ENCODE data around the gene GAREM2. TPM values are rescaled to one million over a fixed set of nuclear protein-coding genes. Genes with fewer than 3 reads are reported as not detected.

GAREM2 gene
- total RNA-seq, 1 donor from 2014 or later = 0.20 TPM

DNA sequence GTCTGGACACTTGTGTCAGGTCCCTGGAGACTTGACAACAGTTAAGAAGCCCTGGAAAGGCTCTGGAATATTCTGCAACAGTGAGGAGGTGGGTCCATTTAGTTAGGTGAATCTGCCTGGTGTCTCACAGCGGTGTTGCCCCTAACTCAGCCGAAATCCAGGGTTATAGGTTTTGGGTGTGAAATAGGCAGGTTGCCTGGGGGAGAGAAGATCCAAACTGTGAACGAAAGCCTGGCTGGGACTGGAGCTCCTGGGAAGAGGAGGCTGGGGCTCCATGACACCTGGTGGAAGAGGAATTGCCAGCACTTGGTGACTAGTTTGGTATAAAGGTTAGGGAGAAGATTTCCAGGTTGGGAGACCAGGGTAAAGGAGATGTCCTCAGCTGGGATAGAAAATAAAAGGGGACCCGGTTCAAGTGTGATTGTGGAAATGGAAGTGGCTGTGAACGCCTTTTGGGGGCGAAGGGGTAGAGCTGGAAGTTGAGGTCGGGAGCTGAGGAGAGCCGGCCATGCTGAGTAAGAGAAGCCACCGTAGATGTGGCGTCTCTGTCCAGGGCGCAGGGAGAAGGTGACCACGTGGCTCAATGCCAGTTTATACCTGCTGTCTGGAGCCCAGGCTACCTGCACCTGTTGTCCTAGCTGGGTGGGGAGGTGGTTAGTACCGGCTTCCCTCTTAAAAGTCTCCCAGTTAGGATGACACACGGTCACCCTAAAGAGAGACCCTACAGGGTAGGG, 3.0 kb upstream of the GAREM2 start:
- DNase-seq (ENCODE audit: low read depth in 2 of 2) = no peak

DNA sequence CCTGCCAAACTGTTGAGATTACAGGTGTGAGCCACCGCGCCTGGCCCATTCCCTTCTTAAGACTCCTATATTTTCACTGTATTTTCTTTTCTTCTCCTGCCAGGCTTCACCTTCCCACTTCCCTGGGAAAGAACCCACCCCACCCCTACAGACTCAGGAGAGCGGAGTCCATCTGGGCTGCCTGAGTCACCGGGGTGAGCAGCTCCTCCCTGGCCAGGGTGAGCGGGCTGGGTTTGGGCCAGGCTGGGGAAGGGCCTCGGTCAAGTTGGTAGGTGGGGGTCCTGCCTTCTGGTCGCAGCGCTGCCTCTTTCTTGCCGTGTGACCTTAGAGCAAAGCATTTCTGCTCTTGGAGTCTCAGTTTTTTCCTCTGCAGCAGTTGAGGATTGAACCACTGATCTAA, 2.1 kb upstream of the GAREM2 start:
- no peak for DNase-seq (ENCODE audit: low read depth in 2 of 2)

DNA sequence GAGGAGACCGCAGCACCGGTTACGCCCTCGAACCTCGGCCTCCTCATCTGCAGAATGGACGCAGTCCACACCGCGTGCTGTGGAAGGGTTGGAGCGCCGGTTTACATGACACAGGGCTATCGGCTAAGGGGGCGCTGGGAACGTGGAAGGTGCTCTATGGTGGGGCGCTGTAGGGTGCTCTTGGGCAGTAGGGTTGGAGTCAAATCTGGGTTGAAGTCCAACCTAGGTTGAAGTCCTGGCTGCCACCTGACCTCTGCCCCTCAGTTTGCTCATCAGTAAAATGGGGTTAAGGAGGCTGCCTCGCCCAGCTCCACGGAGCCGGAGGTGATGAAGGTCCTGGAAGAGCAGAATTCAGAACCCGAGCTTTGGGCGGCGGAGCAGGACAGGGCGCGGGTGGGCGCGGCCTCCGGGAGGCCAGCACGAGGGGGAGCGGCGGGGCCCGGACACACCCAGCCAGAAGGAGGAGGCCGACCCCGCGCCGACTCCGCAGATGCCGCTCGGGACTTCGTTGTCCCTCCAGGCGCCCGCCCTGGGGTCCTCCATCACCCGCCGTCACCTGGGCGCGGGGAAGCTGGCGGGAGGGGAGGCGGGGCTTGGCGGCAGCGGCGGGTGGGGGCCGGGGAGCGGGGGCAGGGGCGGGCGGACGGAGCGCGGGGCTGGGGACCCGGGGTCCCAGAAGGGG, 558 bp upstream of the GAREM2 start:
- no peak for DNase-seq (ENCODE audit: low read depth in 2 of 2)

DNA sequence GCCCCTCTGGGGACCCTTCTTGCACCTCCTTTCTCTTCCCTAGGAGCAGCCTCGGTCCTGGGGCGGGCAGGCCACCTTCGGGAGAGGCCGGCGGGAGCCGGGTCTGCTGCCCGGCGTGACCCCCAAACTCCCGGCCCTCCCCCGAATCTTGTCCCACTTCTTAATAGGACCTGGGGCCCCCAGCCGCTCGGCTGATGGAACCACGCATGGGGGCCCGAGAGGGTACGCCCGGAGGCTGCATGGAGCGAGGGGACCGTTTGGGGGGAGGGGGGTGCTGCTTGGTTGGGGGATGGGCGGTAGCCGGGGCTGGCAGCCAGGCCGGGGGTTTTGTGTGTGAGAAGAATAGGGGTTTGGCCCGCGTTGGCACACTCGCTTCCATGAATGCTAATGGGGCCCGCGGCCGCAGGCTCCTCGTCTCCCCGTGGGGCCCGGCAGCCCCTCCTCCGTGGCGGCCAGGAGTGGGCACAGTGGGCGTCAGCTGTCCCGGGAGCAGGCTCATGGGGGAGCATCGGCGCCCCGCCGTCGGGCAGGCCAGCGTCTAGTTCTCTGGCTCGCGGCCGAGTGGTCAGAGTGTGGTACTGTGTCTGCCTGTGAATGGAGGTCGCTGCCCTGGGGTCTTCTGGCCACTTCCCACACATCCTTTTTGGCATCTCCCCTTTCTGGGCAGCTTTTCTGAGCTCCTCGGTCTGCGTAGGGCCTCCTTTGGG, 1.0 kb downstream of the GAREM2 start:
- no peak for DNase-seq (ENCODE audit: low read depth in 2 of 2)

DNA sequence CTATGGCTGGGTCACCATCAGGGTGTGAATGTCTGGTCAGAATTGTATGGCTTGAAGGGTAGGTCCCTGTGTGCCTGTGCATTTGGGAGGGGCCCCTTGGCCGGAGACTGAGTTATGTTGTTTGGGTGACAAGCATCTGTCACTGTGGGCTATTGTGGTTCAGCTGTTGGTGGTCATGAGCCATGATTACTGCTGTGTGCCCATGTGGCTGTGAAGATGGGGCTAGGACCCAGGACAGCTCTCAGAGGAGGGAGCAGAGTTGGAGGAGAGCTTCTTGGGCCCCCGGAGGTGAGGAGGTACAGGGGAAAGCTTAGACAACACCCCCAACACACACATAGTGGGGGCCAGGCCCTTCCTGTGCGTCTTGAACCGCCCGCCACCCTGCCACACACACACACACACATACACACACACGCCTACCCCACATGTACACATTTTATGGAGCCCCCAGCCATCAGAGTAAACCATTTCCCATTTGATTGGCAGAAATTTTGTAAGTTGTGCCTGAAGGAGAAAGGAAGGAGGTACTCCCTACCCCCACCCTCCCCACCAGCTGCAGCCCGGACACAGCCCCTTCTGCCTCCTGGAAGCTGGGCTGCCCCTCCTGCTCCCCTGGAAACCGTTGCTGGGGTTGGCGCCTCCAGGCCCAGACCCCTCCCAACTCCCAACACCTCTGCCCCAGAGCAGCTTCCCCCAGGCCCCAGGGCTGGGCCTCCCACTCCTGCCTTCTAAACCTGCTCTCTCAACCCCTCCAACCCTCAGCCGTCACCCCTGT, 2.0 kb downstream of the GAREM2 start:
- no peak for DNase-seq (ENCODE audit: low read depth in 2 of 2)

DNA sequence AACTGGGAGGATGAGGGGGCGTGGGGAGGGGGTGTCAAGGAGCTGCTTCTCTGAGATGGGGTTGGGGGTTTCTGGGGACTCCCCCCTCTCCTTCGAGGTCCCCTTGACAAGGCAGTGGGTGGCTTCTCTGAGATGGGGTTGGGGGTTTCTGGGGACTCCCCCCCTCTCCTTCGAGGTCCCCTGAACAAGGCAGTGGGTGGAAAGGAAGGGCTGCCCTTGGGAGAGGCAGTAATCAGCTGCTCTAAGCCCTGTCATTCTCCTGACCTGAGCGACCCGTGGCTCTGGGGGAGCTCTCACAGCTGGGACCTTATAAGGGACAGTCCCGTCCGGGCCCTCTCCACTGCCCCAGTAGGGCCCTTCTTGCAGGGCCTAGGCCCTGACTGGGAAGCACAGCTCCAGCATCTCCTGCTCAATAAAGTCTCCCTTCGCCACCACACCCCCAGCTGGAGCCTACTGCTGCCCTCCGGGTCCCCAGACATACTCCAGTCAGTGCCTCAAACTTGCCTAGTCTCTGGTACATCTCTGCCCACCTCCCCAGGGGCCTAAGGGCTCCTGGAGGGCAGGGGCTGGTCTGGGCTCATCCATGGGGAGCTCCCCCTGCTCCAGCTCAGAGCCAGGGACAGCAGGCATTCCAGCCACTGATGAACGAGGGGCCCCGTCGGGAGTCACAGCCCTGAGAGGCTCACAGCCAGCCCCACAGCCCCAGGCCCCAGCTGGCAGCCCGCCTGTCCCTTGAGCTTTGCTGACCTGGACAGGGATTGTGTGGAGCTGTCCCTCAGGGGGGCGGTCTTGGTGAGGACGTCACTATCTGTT, 2.8 kb downstream of the GAREM2 start:
- no peak for DNase-seq (ENCODE audit: low read depth in 2 of 2)

DNA sequence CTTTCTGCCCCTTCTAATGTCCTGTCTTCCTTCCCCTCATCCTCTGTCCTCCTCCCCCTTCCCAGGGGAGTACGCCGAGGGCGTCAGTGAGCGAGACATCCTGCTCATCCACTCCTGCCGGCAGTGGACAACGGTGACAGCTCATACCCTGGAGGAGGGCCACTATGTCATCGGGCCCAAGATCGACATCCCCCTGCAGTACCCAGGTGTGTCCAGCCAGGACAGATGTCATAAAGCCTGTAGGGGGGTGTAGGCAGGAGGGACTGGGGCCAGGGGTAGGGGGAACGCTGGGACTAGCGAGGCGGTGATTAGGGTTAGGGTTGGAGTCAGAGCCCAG, 3.4 kb downstream of the GAREM2 start:
- no peak for DNase-seq (ENCODE audit: low read depth in 2 of 2)

DNA sequence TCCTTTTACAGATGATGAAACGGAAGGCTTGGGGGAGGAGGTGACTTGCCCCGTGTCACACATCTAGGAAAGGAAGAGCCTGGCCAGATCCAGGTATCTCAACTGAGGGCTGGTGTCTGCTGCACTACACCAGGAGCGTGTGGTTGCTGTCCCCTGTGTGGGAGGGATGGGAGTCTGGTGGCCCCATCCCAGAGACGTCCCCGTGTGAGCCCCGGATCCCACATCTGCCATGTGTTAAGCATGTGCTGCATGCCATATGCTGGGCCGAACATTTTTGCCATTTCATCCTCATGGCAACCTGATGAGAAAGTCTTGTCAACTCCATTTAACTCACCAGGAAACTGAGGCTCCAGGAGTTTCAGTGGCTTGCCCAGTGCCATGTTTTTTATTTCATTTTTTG, 4.2 kb downstream of the GAREM2 start:
- DNase-seq (ENCODE audit: low read depth in 2 of 2) = no peak

DNA sequence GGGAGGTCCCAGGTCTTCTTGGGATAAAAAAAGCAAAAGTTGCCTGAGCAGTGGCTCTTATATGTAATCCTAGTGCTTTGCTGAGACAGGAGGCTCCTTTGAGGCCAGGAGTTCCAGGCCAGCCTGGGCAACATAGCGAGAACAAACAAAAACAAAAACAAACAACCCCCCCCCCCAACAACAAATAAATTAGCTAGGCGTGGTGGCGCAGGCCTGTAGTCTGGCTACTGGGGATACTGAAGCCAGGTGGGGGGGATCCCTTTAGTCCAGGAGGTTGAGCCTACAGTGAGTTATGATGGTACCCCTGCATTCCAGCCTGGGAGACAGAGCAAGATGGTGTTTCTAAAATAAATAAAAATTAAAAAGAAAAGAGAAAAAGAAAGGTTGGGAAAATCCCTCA, 5.4 kb downstream of the GAREM2 start:
- DNase-seq (ENCODE audit: low read depth in 2 of 2) = no peak

DNA sequence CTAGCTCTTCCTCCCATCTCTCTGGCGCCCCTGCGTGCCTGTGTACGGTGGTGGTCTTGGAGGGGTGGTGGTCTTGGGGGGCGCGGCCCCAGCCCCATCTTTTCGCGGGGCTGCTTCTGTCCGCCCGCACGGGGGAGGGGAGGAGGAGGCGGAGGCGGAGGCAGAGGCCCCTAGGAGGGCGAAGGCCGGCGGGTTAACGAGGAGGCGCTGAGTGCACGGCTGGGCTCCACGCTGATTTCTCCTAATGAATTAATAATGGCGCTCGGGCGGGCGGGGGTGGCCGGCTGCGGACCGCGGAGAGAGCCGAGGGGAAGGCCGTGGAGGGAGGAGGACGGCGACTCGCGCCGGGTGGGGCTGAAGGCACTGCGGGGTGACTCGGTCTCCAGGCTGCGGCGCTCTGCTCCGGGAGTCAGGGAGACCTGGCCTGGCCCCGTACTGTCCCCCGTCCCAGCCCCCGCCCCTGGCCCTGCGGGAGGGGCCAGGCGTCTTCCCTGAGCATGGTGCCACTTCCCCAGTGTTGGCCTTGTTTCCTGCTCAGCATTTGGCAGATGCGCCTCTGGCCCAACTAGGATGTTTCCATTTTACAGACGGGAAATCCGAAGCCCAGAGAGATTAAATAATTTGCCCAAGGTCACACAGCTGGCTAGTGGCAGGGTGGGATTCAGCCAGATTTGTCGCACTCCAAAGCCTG, 6.0 kb downstream of the GAREM2 start:
- DNase-seq (ENCODE audit: low read depth in 2 of 2) = peak; percentile 8 to 61

DNA sequence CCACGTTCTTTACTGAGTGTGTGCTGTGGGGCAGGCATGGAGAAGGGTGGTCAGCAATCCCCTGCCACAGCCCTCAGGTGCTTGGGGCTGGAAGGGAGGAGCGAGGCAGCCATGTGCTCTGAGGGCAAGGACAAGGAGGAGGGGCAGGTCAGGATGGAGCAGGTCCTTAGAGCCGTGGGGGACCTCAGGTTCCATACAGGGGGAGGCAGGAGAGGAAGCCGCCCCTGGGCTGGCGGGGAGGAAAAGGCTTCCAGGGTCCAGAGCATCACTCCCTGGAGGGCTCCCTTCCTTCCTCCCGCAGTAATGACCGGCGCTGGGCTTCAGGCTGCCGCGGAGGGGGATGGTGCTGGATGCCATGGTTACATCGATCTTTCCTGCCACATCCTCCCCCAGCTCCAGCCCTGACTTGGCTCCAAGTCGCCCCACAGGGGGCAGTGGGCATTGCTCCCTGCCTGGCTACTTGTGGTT, 6.6 kb downstream of the GAREM2 start:
- peak in 1 of 2 donors; percentile 26 for DNase-seq (ENCODE audit: low read depth in 2 of 2)

DNA sequence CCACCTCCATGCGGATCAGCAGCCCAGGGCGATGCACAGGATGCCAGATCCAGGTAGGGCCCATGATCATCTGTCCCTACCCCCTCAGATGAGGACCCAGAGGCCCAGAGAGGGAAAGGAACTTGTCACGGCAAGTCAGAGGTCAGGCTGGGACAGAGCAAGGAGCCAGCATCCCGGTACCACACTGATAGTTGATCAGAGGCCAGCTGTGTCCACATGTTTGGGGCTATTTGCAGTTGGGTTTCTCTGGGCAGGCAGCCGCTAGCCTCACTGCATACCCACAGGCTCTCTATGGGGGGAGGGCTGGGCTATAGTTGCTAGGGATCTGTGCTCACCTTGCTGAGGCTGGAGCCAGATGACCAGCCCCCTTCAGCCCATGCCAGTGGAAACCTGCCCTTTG, 9.6 kb downstream of the GAREM2 start:
- DNase-seq (ENCODE audit: low read depth in 2 of 2) = no peak

DNA sequence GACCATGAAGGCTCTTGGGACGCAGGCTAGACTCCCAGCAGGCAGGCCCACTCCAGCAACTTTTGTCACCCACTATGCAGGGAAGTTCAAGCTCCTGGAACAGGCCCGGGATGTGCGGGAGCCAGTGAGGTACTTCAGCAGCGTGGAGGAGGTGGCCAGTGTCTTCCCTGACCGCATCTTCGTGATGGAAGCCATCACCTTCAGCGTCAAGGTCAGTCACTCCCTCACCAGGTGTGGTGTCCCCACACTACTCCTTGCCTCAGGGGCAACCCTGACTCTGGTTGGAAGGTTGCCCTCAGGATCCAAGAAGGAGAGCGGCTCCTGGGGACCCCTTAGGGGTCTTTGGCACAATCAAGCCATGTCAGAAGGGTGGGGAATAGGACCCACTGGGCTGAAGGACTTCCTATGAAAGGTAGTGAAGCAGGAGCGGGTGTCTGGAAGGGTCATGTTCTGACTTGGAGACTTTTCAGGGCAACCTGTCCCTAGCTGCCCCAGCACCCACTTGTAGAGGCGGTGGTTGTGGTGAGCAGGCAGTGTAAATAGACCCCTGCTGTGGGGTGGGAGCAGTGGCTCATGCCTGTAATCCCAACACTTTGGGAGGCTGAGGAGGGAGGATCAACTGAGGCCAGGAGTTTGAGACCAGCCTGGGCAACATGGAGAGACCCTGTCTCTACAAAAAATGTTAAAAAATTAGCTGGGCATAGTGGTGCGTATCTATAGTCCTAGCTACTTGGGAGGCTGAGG, 10.2 kb downstream of the GAREM2 start:
- no peak for DNase-seq (ENCODE audit: low read depth in 2 of 2)

DNA sequence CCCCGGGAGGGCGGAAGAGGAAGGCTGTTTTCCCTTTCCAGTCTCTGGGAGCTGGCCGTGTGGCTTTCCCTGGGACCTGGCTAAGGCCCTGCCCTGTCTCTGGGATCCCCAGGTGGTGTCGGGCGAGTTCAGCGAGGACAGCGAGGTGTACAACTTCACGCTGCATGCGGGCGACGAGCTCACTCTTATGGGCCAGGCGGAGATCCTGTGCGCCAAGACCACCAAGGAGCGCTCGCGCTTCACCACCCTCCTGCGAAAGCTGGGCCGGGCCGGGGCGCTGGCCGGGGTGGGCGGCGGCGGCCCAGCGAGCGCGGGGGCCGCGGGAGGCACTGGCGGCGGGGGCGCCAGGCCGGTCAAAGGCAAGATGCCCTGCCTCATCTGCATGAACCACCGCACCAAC, 11.2 kb downstream of the GAREM2 start:
- no peak for DNase-seq (ENCODE audit: low read depth in 2 of 2)

DNA sequence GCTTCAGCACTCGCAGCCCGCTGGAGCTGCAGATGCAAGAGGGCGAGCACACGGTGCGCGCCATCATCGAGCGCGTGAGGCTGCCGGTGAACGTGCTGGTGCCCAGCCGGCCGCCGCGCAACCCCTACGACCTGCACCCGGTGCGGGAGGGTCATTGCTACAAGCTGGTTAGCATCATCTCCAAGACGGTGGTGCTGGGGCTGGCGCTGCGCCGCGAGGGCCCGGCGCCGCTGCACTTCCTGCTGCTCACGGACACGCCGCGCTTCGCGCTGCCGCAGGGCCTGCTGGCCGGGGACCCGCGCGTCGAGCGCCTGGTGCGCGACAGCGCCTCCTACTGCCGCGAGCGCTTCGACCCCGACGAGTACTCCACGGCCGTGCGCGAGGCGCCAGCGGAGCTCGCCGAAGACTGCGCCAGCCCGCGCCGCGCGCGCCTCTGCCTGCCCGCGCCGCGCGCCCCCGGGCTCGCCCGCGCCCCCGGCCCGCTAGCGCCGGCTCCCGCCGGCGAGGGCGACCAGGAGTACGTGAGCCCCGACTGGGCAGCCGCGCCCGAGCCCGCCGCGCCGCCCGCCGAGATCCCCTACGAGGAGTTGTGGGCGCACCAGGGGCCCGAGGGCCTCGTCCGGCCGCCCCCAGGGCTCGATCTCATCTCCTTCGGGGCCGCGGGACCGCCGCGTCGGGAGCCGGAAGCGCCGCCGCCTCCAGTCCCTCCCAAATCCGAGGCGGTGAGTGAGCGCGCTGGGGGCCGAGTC, 11.8 kb downstream of the GAREM2 start:
- peak; percentile 87 to 90 for DNase-seq (ENCODE audit: low read depth in 2 of 2)

DNA sequence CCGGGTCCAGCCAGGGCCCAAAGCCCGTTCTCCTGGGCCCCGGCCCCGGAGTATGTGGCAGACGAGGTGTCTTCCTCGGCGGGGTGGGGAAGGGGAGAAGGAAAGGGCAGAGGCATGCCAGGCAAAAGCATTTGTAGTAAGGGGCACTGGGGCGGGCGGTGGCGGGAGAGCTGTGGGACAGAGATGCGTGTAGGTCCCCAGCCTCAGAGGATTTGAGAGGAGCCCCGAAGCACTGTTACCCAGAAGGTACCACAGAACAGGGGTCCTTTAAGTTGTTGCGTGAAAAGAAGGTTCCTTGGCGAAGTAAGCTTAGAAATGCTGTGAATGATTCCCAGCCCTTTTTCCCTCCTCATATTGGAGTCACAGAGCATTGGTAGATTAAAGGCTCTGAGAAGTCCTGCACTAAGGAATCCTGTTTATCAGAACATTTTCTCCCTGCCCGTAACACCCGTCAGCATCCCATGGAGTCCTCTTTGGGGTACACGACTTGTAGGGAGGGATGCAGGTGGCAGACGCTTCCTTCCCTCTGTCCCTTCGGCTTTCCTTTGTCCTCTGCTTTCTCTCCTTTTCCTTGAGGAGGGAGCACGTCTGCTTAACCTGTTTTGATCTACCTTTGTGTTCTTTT, 12.5 kb downstream of the GAREM2 start:
- DNase-seq (ENCODE audit: low read depth in 2 of 2) = no peak

DNA sequence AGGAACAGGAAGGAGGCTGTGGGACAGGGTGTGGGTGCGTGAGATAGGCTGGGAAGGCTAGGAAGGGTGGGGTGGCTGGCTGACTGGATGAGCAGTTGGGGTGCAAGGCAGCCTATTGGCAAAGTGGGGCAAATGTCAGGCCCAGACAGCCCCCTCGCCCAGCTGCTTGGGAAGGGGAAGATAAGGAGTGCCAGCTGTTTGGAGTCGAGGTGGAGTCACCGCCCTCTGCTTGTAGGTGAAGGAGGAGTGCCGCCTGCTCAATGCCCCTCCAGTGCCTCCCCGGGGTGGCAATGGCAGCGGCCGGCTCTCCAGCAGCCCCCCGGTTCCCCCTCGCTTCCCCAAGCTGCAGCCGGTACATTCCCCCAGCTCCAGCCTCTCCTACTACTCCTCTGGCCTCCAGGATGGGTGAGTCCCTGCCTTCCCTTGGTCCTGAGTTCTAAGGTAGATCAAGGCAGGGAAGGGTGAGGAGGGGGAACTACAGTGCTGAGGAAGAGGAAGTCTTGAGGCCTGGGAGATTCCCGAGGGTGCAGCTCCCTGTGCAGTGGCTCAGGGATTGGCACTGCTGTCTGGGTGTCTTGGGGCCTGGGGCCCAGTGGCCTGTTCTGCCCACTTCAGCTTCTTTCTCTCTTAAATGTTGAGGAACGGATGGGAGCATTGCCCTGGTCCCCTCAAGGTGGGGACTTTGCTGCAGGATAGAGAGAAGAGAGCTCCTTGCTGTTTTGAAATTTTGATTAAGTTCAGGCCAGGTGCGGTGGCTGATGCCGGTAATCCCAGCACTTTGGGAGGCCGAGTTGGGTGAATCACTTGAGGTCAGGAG, 13.3 kb downstream of the GAREM2 start:
- DNase-seq (ENCODE audit: low read depth in 2 of 2) = no peak

DNA sequence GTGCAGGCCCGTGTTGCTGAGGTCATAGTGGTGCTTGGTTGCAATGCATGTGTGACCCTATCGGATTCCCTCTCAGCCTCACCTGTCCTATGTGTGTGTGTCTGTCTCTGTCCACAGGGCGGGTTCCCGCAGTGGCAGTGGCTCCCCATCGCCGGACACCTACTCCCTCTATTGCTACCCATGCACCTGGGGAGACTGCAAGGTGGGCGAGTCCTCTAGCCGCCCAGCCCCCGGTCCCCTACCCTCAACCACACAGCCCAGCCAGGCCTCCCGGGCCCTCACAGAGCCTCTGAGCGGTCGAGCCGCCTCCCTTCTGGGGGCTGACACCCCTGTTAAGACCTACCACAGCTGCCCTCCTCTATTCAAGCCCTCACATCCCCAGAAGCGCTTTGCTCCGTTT, 14.2 kb downstream of the GAREM2 start:
- DNase-seq (ENCODE audit: low read depth in 2 of 2) = no peak

Measured in lung microvascular endothelial cell (primary cell).